Measurements from ENCODE around the gene GOLGA2.
"Not testable (repeated sequence)": the region's sequence is repeated elsewhere in the genome, so short reads cannot be mapped to it uniquely, and the experiment has no call there.

Gene GOLGA2

GRCh38 chr9:128244837-128245231 lies 31.0 kb downstream of the GOLGA2 start:
- TF ChIP-seq POLR2AphosphoS5 (IDR thresholded peaks at IDR 0.05; ENCODE audit: low read depth, low read length) (no peak), POLR2A (IDR thresholded peaks at IDR 0.05; ENCODE audit: low read depth, low read length) (no peak), TAF1 (IDR thresholded peaks at IDR 0.05; ENCODE audit: borderline replicate concordance, low read depth, low read length) (no peak)
- FAIRE-seq = no peak
- no peak for DNase-seq (ENCODE audit: insufficient read length)

DNA sequence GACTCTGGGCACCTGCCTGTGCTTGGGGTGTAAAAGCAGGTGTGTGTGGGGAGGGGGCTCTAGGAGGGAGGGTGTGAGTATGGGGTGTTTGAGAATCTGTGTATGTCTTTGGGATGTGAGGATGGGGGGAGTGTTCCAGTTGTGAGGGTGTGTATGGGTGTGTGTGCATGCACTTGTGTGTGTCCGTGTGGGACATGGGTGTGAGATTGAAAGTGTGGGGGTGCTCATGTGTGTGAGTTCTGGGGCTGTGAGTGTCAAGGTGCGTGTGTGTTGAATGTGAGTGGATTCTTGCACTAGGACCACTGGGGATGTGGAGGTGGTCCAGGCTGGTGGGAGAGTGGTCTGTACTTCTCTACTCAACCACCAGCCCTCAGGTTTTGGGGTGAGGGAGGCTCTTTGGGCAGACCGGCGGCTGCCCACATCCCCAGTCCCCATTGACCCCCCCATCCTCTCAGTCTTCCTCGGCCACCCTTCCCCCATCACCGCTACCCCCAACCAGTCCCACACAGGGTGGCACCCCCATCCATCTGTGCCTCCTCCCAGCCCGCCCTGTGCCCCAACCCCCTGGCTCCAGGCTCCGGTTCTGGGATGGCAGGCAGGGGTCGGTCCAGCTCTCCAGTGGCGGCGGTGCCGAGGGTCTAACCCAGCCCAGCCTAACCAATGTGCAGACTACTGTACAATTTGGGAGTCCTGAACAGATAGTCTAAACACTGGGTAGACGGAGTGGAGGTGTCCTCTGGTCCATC lies 31.5 kb downstream of the GOLGA2 start:
- no peak for TF ChIP-seq POLR2A (IDR thresholded peaks at IDR 0.05; ENCODE audit: low read depth, low read length)
- FAIRE-seq = no peak
- no peak for DNase-seq (ENCODE audit: insufficient read length)

DNA sequence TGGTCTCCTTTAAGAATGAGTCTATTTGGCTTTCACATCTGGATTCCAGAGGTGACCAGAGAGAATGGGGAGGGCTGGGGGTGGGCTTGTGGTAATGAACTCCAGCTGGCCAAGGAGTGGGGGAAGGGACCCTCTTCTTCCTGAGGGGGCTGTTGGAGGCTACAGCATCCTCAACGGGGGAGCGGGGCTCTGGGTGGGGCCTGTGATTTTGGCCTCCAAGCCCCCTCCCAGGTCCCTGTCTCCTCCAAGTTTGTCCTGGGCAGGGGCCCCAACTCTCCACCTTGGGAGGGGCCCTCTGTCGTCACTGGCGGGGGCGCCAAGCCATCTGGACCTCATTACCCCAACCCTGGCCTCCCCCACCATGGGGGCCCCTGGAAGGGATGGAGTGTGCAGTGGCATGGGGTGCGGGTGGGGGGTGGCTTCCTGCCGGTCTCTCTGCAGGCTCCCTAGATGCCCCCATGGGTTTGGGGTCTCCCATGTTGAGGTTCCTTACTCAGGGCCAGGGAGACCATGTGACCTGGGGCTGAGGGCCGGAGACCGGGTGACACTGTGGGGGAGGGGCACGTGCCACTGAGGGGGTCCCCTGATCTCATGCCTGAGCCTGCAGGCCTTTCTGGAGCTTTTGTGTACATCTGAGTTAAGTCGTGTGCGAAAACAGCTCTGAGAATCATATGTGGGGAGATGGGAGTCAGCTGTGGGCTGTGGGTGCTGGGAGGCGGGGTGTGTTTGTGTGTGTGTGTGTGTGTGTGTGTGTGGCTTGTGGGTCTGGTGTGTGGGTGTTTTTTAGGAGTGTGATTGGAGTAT lies 32.4 kb downstream of the GOLGA2 start:
- no peak for TF ChIP-seq POLR2AphosphoS5 (IDR thresholded peaks at IDR 0.05; ENCODE audit: low read depth, low read length)
- no peak for TF ChIP-seq POLR2A (IDR thresholded peaks at IDR 0.05; ENCODE audit: low read depth, low read length)
- no peak for TF ChIP-seq TAF1 (IDR thresholded peaks at IDR 0.05; ENCODE audit: borderline replicate concordance, low read depth, low read length)
- DNase-seq (ENCODE audit: insufficient read length) = no peak
- FAIRE-seq = no peak

DNA sequence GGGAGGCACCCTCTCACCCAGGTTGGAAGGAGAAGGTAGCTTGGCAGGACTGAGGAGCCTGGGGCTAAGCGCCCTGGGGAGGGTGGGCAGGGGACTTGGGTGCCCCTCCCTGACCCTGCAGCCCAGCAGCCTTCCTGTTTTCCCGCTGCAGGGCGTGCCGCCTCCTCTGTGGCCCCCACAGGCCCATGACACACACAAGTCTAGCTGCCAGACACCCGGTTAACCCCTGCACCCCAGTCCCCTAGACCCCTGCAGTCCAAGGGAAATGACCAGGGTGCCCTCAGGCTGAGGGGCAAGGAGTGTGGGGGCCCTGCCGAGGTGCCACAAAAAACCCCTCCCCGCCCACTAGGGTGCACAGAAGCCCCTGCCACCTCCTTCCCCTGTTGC lies 33.0 kb downstream of the GOLGA2 start:
- FAIRE-seq (no peak), DNase-seq (ENCODE audit: insufficient read length) (no peak)
- TF ChIP-seq POLR2A (IDR thresholded peaks at IDR 0.05; ENCODE audit: low read depth, low read length) = no peak
- TF ChIP-seq TAF1 (IDR thresholded peaks at IDR 0.05; ENCODE audit: borderline replicate concordance, low read depth, low read length) = no peak
- TF ChIP-seq POLR2AphosphoS5 (IDR thresholded peaks at IDR 0.05; ENCODE audit: low read depth, low read length) = no peak

DNA sequence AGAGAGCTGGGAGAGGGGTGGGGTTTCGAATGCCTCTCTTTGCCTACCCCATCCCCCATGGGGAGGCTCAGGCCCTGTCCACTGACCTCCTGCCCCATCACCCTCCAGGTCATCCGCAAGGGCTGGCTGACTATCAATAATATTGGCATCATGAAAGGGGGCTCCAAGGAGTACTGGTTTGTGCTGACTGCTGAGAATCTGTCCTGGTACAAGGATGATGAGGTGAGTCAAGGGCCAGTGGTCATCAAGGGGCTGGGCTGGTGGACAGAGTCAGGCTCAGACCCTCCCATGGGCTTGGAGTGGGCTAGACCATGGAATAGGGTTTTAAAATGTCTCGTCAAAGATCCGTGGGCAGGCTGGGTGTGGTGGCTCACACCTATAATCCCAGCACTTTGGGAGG lies 33.7 kb downstream of the GOLGA2 start:
- FAIRE-seq (no peak), DNase-seq (ENCODE audit: insufficient read length) (no peak)
- no peak for TF ChIP-seq TAF1 (IDR thresholded peaks at IDR 0.05; ENCODE audit: borderline replicate concordance, low read depth, low read length)
- TF ChIP-seq POLR2A (IDR thresholded peaks at IDR 0.05; ENCODE audit: low read depth, low read length) = no peak
- TF ChIP-seq POLR2AphosphoS5 (IDR thresholded peaks at IDR 0.05; ENCODE audit: low read depth, low read length) = no peak

DNA sequence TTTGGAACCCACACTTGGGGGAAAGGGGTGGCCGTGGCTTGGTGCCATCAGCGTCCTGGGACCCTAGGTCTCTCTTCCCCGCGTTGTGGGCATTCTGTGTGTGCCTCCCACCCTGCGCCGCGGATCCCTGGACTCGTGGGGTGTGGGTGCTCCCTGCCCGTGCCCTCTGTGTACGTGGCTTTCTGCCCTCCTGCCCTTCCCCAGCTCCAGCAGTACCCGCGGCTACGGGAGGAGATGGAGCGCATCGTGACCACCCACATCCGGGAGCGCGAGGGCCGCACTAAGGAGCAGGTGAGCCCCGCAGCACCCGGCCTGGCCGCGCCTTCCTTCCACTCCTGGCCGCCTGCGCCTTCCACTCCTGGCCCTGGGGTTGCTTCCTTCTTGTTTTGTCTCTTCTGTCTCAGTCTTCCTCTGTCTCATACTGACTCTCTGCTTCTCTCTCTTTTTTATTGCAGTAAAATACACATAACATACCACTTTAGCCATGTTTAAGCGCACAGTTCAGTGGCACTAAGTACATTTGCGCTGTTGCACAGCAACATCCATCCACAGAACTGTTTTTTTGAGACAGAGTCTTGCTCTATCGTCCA lies 41.9 kb downstream of the GOLGA2 start:
- FAIRE-seq (no peak), DNase-seq (ENCODE audit: insufficient read length) (no peak)
- TF ChIP-seq TAF1 (IDR thresholded peaks at IDR 0.05; ENCODE audit: borderline replicate concordance, low read depth, low read length) (no peak), POLR2A (IDR thresholded peaks at IDR 0.05; ENCODE audit: low read depth, low read length) (no peak), POLR2AphosphoS5 (IDR thresholded peaks at IDR 0.05; ENCODE audit: low read depth, low read length) (no peak)

- FAIRE-seq (no peak), DNase-seq (ENCODE audit: insufficient read length) (no peak)
- TF ChIP-seq POLR2AphosphoS5 (IDR thresholded peaks at IDR 0.05; ENCODE audit: low read depth, low read length) (no peak), POLR2A (IDR thresholded peaks at IDR 0.05; ENCODE audit: low read depth, low read length) (no peak), TAF1 (IDR thresholded peaks at IDR 0.05; ENCODE audit: borderline replicate concordance, low read depth, low read length) (no peak)
These were observed 43.0 kb downstream of the GOLGA2 start for GRCh38 chr9:128232528-128233428.

GRCh38 chr9:128231638-128232527 lies 43.9 kb downstream of the GOLGA2 start:
- TF ChIP-seq TAF1 (IDR thresholded peaks at IDR 0.05; ENCODE audit: borderline replicate concordance, low read depth, low read length) (no peak), POLR2AphosphoS5 (IDR thresholded peaks at IDR 0.05; ENCODE audit: low read depth, low read length) (no peak), POLR2A (IDR thresholded peaks at IDR 0.05; ENCODE audit: low read depth, low read length) (no peak)
- no peak for FAIRE-seq

GRCh38 chr9:128230897-128231296 lies 44.9 kb downstream of the GOLGA2 start:
- DNase-seq (ENCODE audit: insufficient read length); FAIRE-seq: not testable (repeated sequence)

More at GRCh38 chr9:128231638-128232527, 43.9 kb downstream of the GOLGA2 start:
- no peak for DNase-seq (ENCODE audit: insufficient read length)

- FAIRE-seq (no peak), DNase-seq (ENCODE audit: insufficient read length) (no peak)
- TF ChIP-seq POLR2A (IDR thresholded peaks at IDR 0.05; ENCODE audit: low read depth, low read length) = no peak
- TF ChIP-seq TAF1 (IDR thresholded peaks at IDR 0.05; ENCODE audit: borderline replicate concordance, low read depth, low read length) = no peak
- no peak for TF ChIP-seq POLR2AphosphoS5 (IDR thresholded peaks at IDR 0.05; ENCODE audit: low read depth, low read length)
These were observed 49.4 kb downstream of the GOLGA2 start for GRCh38 chr9:128226412-128226801.

All from GM12892 (cell line).